Fibroblast of pulmonary artery (primary cell): Measurements from ENCODE around the gene PLD2.

ENCODE experiments used
- DNase-seq: peaks from one replicate; pipeline ENCODE4 v3.0.0-alpha.2; 2010; ENCODE audit warnings: low read depth
- H3K4me3 ChIP-seq: replicated peaks from 2 replicates; pipeline ENCODE4 v1.5.1; 2011; ENCODE audit warnings: low read depth, mild to moderate bottlenecking, control low read depth, low read length, moderate library complexity
- CTCF ChIP-seq: IDR thresholded peaks from 2 replicates; pipeline ENCODE4 v1.5.1; 2011; ENCODE audit warnings: mild to moderate bottlenecking, control low read depth, low read length, inconsistent platforms; ENCODE audit errors: missing control alignments

Gene PLD2

GRCh38 chr17:4806456-4806776, 536 bp upstream of the PLD2 start:
- no peak for TF ChIP-seq CTCF
- H3K4me3 ChIP-seq: peak overlapping the region; percentile 70
- no peak for DNase-seq

GRCh38 chr17:4807605-4808377, 839 bp downstream of the PLD2 start:
- peak overlapping the region; percentile 70 for H3K4me3 ChIP-seq
- DNase-seq: no peak
- TF ChIP-seq CTCF: no peak

GRCh38 chr17:4808378-4808767, 1.4 kb downstream of the PLD2 start:
- no peak overlapping the region for H3K4me3 ChIP-seq
- no peak for DNase-seq
- no peak for TF ChIP-seq CTCF

- H3K4me3 ChIP-seq: no peak overlapping the region
- no peak for DNase-seq
- no peak for TF ChIP-seq CTCF
These were observed 3.8 kb downstream of the PLD2 start for GRCh38 chr17:4810696-4811290.

GRCh38 chr17:4811471-4811870, 4.5 kb downstream of the PLD2 start:
- DNase-seq: no peak
- TF ChIP-seq CTCF: no peak
- no peak overlapping the region for H3K4me3 ChIP-seq

GRCh38 chr17:4812690-4813089, 5.7 kb downstream of the PLD2 start:
- H3K4me3 ChIP-seq: no peak overlapping the region
- no peak for DNase-seq
- TF ChIP-seq CTCF: no peak
